IPS-18c (cell line): Measurements from ENCODE around the gene SGPL1.

ENCODE experiments used
- H3K4me3 ChIP-seq: 2 replicates; pipeline ENCODE4 v1.7.0; 2013; ENCODE audit warnings: low read depth, mild to moderate bottlenecking, low read length, moderate library complexity; ENCODE audit not compliant: insufficient read depth
- H3K9me3 ChIP-seq: one replicate; pipeline ENCODE4 v1.6.1; 2013; ENCODE audit warnings: mild to moderate bottlenecking, low read length, moderate library complexity; ENCODE audit not compliant: control insufficient read depth, insufficient read depth

Gene SGPL1

GRCh38 chr10:70829543-70829942 lies 13.8 kb downstream of the SGPL1 start:
- H3K9me3 ChIP-seq, result no peaks in the 10 kb centered on the region
- no peak overlapping the region for H3K4me3 ChIP-seq

DNA sequence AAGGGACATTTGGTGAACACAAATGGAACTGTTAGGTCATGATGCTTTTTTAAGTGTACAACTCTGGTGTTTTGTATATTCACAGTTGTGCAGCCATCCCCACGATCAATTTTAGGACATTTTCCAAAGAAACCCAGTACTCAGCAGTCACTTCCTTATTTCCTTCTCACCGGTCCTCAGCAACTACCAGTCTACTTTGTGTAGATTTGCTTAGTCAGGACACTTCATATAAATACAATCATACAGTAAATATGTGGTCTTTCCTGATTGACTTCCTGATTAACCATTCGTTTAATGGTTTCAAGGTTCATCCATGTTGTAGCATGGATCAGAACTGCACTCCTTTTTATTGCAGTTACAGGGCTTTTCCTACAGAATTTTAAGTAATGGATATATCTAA lies 14.4 kb downstream of the SGPL1 start:
- Histone ChIP-seq H3K9me3 (no peaks in the 10 kb centered on the region), H3K4me3 (no peak overlapping the region)

- H3K4me3 ChIP-seq, result no peak overlapping the region
Measured at GRCh38 chr10:70832221-70832620, 16.5 kb downstream of the SGPL1 start.

GRCh38 chr10:70832852-70833528 lies 17.2 kb downstream of the SGPL1 start:
- no peak overlapping the region for H3K4me3 ChIP-seq
- H3K9me3 ChIP-seq, result no peaks in the 10 kb centered on the region

More at GRCh38 chr10:70832221-70832620, 16.5 kb downstream of the SGPL1 start:
- no peaks in the 10 kb centered on the region for H3K9me3 ChIP-seq

GRCh38 chr10:70833601-70834000 lies 17.9 kb downstream of the SGPL1 start:
- H3K4me3 ChIP-seq, result no peak overlapping the region

DNA sequence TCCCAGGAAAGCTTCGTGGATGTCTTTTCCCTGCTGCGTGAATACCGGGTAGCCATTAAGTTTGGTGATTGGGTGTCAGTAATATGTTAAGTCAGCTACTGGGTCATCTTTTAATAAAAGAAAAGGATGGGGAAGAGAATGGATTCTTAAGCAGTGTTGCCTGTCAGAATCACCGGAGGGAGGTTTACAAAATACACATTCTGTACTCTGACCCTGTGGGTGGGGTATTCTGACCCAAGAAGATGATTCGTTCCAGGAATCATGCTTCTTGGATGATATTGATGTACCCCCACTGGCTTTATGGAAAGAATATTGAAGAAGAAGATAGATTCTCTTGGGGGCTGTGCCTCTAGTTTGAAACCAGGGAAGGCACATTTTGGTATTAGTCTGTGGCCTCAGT lies 18.3 kb downstream of the SGPL1 start:
- Histone ChIP-seq H3K4me3 (no peak overlapping the region), H3K9me3 (no peaks in the 10 kb centered on the region)

More at GRCh38 chr10:70833601-70834000, 17.9 kb downstream of the SGPL1 start:
- no peaks in the 10 kb centered on the region for H3K9me3 ChIP-seq

GRCh38 chr10:70834441-70835151 lies 18.8 kb downstream of the SGPL1 start:
- Histone ChIP-seq H3K4me3 (no peak overlapping the region), H3K9me3 (no peaks in the 10 kb centered on the region)

DNA sequence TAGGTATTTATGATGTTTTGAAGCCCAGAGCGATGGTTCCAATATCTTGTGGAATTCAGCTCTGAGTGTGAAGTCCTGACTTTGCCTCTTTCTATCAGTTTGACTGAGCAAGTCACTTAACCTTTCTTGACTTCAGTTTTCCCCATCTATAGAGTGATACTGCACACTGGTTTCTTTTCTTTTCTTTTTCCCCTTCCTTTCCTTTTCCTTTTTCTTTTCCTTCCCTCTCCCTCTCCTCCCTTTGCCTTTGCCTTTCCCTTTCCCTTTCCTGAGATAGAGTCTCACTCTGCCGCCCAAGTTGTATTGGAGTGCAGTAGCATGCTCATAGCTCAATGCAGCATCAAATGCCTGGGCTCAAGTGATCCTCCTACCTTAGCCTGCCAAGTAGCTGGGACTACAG lies 20.6 kb downstream of the SGPL1 start:
- no peak overlapping the region for H3K4me3 ChIP-seq
- H3K9me3 ChIP-seq, result no peaks in the 10 kb centered on the region

DNA sequence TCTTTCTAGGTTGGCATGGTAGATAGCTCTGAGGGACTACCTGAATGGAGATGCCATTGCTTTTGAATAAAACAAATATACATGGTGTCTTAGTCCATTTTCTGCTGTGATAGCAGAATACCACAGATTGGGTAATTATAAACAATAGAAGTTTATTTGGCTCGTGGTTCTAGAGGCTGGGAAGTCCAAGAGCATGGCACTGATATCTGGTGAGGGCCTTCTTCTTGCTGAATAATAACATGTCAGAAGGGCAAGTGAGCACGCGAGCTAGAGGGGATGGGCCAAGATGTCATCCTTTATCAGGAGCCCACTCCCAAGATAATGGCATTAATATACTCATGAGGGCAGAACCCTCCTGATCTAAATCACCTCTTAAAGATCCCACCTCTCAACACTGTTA lies 21.9 kb downstream of the SGPL1 start:
- Histone ChIP-seq H3K4me3 (no peak overlapping the region), H3K9me3 (no peaks in the 10 kb centered on the region)

- no peak overlapping the region for H3K4me3 ChIP-seq
- no peaks in the 10 kb centered on the region for H3K9me3 ChIP-seq
Measured at GRCh38 chr10:70838270-70838805, 22.6 kb downstream of the SGPL1 start.

GRCh38 chr10:70840836-70841235 lies 25.1 kb downstream of the SGPL1 start:
- Histone ChIP-seq H3K9me3 (no peaks in the 10 kb centered on the region), H3K4me3 (no peak overlapping the region)

DNA sequence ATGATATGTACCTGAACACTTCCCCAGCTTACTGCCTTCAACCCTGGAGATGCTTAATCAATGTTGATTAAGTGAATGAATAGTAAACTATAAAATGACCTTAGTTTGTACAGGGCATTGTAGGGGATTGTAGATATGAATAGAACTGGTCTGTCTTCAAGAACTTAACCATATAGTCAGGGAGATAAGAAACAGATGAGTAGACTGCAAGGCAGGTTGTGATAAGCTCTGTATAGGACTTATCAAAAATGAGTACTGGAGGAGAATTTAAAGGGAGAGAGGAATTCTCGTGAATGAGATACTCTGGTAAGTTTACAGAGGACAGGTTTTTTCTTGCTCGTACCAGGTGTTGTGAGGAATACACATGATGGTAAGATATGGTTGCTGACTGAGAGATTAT lies 27.6 kb downstream of the SGPL1 start:
- no peak overlapping the region for H3K4me3 ChIP-seq
- H3K9me3 ChIP-seq, result no peaks in the 10 kb centered on the region

DNA sequence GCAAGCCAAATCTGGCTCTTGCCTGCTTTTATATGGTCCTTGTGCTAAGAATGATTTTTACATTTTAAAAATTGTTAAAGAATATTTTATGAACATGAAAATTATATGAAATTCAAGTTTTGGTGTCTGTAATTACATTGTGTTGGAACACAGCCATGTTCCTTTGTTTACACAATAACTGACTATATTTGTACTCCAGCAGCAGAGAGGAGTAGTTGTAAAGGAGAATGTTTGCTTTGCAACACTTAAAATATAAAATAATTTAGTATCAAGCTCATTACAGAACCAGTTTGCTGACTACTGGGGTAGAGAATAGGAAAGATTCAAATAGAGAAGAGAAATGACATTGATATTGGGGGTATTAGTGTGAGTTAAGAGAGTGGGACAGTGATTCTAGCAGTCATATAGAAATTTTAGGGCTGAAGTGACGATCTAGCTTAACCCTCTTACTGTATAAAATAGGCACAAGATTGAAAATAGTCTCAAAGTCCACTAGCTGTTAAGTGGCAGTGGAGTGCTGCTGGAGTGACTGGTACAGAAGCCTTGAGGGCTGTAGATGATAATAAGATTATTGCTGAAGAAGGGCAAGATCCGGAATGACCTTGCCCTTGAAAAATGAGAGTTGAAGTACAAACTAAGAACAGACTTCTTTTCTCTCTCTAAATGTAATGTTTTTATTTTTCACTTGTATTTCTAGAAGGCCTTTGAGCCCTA lies 28.2 kb downstream of the SGPL1 start:
- Histone ChIP-seq H3K4me3 (no peak overlapping the region), H3K9me3 (no peaks in the 10 kb centered on the region)

DNA sequence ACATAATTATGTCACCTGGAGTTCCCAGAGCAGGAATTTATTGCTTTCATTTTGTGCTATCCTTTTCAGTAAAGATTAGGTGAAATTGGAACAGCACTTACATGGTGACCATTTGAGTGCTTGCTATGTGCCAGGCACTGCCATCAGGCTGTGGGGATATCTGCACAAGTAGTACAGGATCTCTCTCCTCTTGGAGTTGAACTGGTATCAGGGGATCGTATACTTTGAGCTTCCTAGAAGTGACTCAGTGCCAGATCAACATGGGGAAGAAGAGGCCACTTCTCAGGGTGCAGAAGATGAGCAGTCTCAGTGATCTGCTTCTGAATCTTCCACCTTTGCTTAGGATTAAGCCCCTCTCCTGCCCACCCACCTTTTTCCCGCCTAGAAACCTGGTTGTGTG lies 29.5 kb downstream of the SGPL1 start:
- no peaks in the 10 kb centered on the region for H3K9me3 ChIP-seq
- H3K4me3 ChIP-seq, result no peak overlapping the region

DNA sequence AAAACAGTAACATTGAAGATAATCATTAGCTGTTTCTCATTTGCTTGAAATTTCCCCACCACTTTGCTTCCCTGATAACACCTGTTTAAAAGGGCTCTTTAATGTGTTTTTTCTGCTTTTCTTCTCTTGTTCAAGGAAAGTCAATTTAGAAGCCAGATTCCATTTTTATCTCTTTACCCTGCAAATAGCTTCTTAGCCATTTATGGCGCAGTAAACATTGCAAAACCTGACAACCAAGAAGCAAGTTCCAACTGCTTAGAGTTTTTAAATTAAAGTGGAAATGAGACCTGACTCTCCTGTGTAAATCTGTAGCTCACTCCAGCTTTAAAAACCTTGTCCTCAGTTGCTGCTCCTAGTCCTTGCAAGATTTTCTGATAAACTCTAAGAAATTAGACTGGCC lies 30.1 kb downstream of the SGPL1 start:
- H3K9me3 ChIP-seq, result no peaks in the 10 kb centered on the region
- H3K4me3 ChIP-seq, result no peak overlapping the region

- no peak overlapping the region for H3K4me3 ChIP-seq
- no peaks in the 10 kb centered on the region for H3K9me3 ChIP-seq
Measured at GRCh38 chr10:70846795-70847194, 31.0 kb downstream of the SGPL1 start.

DNA sequence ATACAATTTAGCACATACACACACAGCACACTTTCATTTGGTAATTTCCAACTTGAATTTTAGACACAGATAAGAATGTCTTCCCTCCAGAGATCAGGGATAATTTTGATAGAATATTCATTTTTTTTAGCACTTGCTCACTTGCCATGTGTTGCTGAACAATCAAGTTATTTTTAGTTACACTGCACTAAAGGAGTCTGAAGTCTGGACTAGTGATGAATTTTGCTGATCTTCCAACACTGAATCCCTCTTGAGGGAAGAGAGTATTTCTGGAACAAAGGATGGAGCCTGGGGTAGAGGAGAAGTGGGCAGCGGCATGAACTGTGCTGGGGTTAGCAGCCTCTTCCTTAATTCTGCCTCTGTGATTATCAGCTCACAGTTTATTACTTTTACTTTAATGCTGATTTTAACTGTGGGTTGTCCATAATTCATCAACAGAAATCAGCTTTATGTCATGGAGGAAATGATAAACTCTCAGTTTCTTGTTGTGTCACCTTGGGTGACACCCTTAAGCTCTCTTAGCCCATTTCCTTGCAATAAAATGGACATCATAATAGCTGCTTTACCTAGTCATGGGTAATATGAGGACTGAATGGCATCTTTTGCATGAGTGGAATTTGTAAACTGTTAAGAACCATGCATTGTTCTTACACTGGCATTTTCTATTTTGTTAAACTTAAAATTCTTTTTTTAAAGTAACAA lies 32.1 kb downstream of the SGPL1 start:
- H3K9me3 ChIP-seq, result no peaks in the 10 kb centered on the region
- H3K4me3 ChIP-seq, result no peak overlapping the region
